Activated naive CD4-positive, alpha-beta T cell treated with anti-CD3 and anti-CD28 coated beads for 36 hours (primary cell): Measurements from ENCODE around the gene AMN. TPM values are rescaled to one million over a fixed set of nuclear protein-coding genes. Genes with fewer than 3 reads are reported as not detected.

Source experiments
- CTCF ChIA-PET: fragments of 350-600 bp; sonication (Branson Sonifier 250); formaldehyde crosslinking; loops from one replicate; lab custom pipeline; 2021; ENCODE audit warnings: antibody characterized with exemption; lab: Charles Lee
- DNase-seq: peaks from one replicate; pipeline ENCODE4 v3.0.0-alpha.2; 2020
- H3K27ac Mint-ChIP-seq: one replicate; pipeline ENCODE4 v1.8.0; 2021; ENCODE audit warnings: mild to moderate bottlenecking, mixed read lengths
- H3K27me3 Mint-ChIP-seq: one replicate; pipeline ENCODE4 v1.8.0; 2021; ENCODE audit warnings: low read depth, mixed read lengths
- H3K36me3 Mint-ChIP-seq: one replicate; pipeline ENCODE4 v1.8.0; 2021; ENCODE audit warnings: low read depth, mixed read lengths
- H3K4me1 Mint-ChIP-seq: one replicate; pipeline ENCODE4 v1.8.0; 2021; ENCODE audit warnings: low read depth, mixed read lengths
- H3K4me3 Mint-ChIP-seq: one replicate; pipeline ENCODE4 v1.8.0; 2021; ENCODE audit warnings: mild to moderate bottlenecking, moderate library complexity, mixed read lengths
- H3K9me3 Mint-ChIP-seq: one replicate; pipeline ENCODE4 v1.8.0; 2021; ENCODE audit warnings: mixed read lengths
- intact Hi-C: fragments of 100-400 bp; cut with micrococcal nuclease; formaldehyde crosslinking; loops from one replicate; pipeline ENCODE4 v1.15.1; 2023
- total RNA-seq, 2 experiments: library from RNA; stranded (reverse); gene quantifications; one replicate each; pipeline ENCODE4 v1.2.3, GENCODE V29; 2021

The AMN gene
- total RNA-seq, 2 experiments from 2014 or later = 0.33 to 0.37 TPM

DNA sequence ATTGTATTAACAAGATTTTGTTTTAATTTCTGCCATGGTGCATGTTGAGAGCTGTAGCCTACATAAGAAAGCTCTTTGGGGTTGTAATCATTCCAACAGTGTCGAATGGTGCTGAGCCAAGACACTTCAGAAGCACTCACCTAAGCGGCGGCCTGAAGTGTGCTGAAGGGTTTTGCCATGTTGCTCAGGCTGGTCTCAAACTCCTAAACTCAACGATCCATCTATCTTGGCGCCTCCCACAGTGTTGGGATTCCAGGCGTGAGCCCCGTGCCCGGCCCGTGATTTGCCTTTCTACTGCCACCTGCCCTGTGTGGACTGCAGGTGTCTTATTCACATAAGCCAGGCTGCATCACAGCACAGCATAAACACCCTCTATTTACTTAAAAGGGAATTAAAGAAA, 48.9 kb downstream of the AMN start:
- no peak for DNase-seq
- H3K36me3 Mint-ChIP-seq = no peaks in the 10 kb centered on the region
- H3K4me3 Mint-ChIP-seq = no peak overlapping the region
- CTCF ChIA-PET = no interaction called here
- H3K27ac Mint-ChIP-seq = no peak overlapping the region
- H3K9me3 Mint-ChIP-seq = no peaks in the 10 kb centered on the region
- no peaks in the 10 kb centered on the region for H3K27me3 Mint-ChIP-seq
- no peaks in the 10 kb centered on the region for H3K4me1 Mint-ChIP-seq
- intact Hi-C loops = no loop called here

GRCh38 chr14:102971836-102972606, 49.6 kb downstream of the AMN start:
- CTCF ChIA-PET = no interaction called here
- DNase-seq = no peak
- intact Hi-C loops = no loop called here
- no peaks in the 10 kb centered on the region for H3K4me1 Mint-ChIP-seq
- no peaks in the 10 kb centered on the region for H3K36me3 Mint-ChIP-seq
- H3K9me3 Mint-ChIP-seq = no peaks in the 10 kb centered on the region
- no peak overlapping the region for H3K27ac Mint-ChIP-seq
- H3K27me3 Mint-ChIP-seq = no peaks in the 10 kb centered on the region
- H3K4me3 Mint-ChIP-seq = no peak overlapping the region

GRCh38 chr14:102973706-102974285, 51.3 kb downstream of the AMN start:
- Mint-ChIP-seq H3K4me1 (no peaks in the 10 kb centered on the region), H3K36me3 (no peaks in the 10 kb centered on the region), H3K27me3 (no peaks in the 10 kb centered on the region), H3K4me3 (no peak overlapping the region), H3K27ac (no peak overlapping the region), H3K9me3 (no peaks in the 10 kb centered on the region)
- no peak for DNase-seq
- CTCF ChIA-PET = interaction anchor here (0.6 to 0.7 kb wide), 3 partner anchors 16 to 303 kb away, joined by 3 to 4 read pairs (median 4); no protein-coding TSS in a partner anchor
- intact Hi-C loops = no loop called here

GRCh38 chr14:102975662-102976061, 53.2 kb downstream of the AMN start:
- intact Hi-C loops = no loop called here
- no peak overlapping the region for H3K4me3 Mint-ChIP-seq
- CTCF ChIA-PET = interaction anchor here (0.6 to 2.1 kb wide), 2 partner anchors 16 to 281 kb away, joined by 4 to 10 read pairs; no protein-coding TSS in a partner anchor

DNA sequence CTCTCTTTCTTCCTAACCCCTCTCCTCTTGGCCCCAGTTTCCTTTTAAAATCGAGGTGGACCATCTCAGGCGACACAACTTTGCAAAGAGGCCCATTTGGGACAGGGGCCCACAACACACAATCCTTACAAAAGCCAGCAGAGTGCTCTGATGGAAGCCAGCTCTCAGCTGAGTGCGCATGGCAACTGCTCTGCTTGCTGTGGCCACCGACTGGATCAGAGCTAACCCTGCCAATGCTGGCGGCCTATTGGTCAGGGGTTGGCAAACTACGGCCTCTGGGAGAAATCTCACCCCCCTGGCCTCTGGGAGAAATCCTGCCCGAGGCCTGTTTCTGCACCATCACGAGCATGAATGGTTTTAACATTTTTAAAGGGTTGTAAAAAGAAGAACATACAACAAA, 55.0 kb downstream of the AMN start:
- DNase-seq = no peak
- no peak overlapping the region for H3K4me3 Mint-ChIP-seq
- H3K9me3 Mint-ChIP-seq = no peaks in the 10 kb centered on the region
- no peaks in the 10 kb centered on the region for H3K27me3 Mint-ChIP-seq
- H3K36me3 Mint-ChIP-seq = no peaks in the 10 kb centered on the region
- CTCF ChIA-PET = no interaction called here
- no peaks in the 10 kb centered on the region for H3K4me1 Mint-ChIP-seq
- intact Hi-C loops = no loop called here
- no peak overlapping the region for H3K27ac Mint-ChIP-seq

More at GRCh38 chr14:102975662-102976061, 53.2 kb downstream of the AMN start:
- DNase-seq = no peak
- H3K9me3 Mint-ChIP-seq = no peaks in the 10 kb centered on the region
- H3K27me3 Mint-ChIP-seq = no peaks in the 10 kb centered on the region
- H3K4me1 Mint-ChIP-seq = no peaks in the 10 kb centered on the region
- no peaks in the 10 kb centered on the region for H3K36me3 Mint-ChIP-seq
- no peak overlapping the region for H3K27ac Mint-ChIP-seq

GRCh38 chr14:102979406-102979805, 56.9 kb downstream of the AMN start:
- Mint-ChIP-seq H3K9me3 (no peaks in the 10 kb centered on the region), H3K27me3 (no peaks in the 10 kb centered on the region), H3K27ac (no peak overlapping the region), H3K36me3 (no peaks in the 10 kb centered on the region), H3K4me1 (no peaks in the 10 kb centered on the region), H3K4me3 (no peak overlapping the region)
- CTCF ChIA-PET = no interaction called here
- intact Hi-C loops = no loop called here
- no peak for DNase-seq

GRCh38 chr14:102980409-102980810, 57.9 kb downstream of the AMN start:
- Mint-ChIP-seq H3K4me3 (no peak overlapping the region), H3K9me3 (no peaks in the 10 kb centered on the region), H3K4me1 (no peaks in the 10 kb centered on the region), H3K36me3 (no peaks in the 10 kb centered on the region), H3K27me3 (no peaks in the 10 kb centered on the region), H3K27ac (no peak overlapping the region)
- no peak for DNase-seq
- CTCF ChIA-PET = no interaction called here
- intact Hi-C loops = no loop called here

Other genes with a start within 250 kb of the AMN start
- gene TRAF3, start 145.2 kb upstream of the AMN start, total RNA-seq = 10 to 100 TPM; 74.4 to 76.8 TPM
- gene CDC42BPB, start 134.9 kb downstream of the AMN start, total RNA-seq = 1 to 10 TPM; 2.5 to 3.2 TPM
- not detected for gene LBHD2, start 161.5 kb downstream of the AMN start, total RNA-seq
- gene EXOC3L4, start 172.1 kb downstream of the AMN start, total RNA-seq = not detected
- under 1 TPM; 0.12 to 0.60 TPM for gene TNFAIP2, start 200.8 kb downstream of the AMN start, total RNA-seq